NCI-H526 (cell line): ENCODE measurements around the gene TMEM120B.

Experiments
- DNase-seq, 2 experiments: peaks; one replicate each; lab custom pipeline; 2025; lab: John Stamatoyannopoulos, UW

TMEM120B gene

GRCh38 chr12:121792607-121793439 is 80.3 kb downstream of the TMEM120B start:
- DNase-seq = no peak

- peak in 1 of 2 experiments; percentile 63 for DNase-seq
Observed at GRCh38 chr12:121793440-121793837, 80.9 kb downstream of the TMEM120B start, which contains the start of gene RHOF. Gene RHOF (minus strand): TSS chr12:121793688. CDS start chr12:121793633, 55 bp downstream.

GRCh38 chr12:121793838-121794533 is 81.4 kb downstream of the TMEM120B start:
- peak; percentile 58 to 90 for DNase-seq

DNA sequence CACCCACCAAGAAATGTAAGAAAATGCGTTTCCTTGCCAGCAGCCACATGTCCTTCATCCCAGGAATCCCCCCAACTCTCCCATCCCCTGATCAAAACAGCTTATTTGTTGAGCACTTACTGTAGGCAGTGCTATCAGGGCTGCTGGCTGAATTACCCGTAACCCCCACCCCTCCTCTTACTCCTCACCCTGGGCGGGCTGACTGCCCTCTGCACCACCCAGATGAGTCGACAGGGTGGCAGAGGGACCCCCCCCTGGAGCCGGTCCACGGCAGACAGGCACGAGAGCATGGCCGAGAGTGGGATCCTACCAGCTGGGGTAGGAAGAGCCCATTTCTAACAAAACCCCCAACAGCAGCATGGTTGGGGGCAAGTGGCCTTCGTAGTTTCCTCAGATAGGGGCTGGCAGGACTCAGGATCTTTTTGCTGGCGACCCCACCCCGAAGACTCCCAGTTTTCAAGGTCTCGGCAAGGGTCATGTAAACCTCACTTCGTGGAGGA is 82.0 kb downstream of the TMEM120B start:
- DNase-seq = peak in 1 of 2 experiments; percentile 51

DNA sequence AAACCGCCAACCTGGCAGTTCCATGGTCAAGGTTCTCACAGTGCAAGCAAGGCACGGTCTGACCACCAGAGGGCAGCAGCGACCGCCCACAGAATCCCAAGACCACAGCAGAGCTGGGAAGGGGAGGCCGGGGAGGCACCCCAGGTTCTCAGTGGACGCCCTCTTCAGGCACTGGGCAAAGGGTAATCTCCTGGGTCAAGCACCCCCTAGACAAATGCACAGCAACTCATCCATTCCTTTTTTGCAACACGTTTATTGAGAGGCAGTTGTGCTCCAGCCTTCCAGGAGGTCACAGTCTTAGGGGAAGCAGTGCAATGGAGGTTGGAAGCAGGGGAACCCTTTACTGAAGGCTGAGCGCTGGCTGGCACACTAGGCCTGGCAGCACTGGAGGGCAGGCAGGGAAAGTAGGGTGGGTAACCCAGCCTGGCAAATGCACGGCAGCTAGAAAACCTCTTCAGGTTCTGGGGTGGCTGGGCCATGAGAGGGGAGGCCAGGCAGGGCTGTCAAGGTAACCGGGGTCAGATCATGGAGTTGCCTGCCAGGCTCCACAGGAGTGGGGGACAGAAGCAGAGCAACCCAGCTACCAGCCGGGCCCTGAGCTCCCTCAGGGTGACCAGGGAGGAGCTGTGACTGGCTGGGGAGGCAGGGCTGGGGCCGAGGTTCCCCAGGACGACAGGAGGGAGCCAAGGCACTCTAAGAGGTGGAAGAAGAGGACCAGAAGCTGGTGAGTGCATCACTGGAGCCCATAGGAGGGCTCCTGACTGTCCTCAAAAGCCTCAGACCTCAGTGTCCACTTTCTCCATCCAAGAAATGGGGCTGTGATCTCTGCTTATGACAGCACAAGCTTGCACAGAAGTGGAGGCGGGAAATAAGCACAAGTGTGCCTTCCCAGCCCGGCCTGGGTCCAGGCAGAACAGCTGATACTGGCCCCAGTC is 82.7 kb downstream of the TMEM120B start:
- DNase-seq = peak; percentile 68 to 86

GRCh38 chr12:121796855-121797751 is 84.6 kb downstream of the TMEM120B start:
- peak; percentile 61 to 86 for DNase-seq

DNA sequence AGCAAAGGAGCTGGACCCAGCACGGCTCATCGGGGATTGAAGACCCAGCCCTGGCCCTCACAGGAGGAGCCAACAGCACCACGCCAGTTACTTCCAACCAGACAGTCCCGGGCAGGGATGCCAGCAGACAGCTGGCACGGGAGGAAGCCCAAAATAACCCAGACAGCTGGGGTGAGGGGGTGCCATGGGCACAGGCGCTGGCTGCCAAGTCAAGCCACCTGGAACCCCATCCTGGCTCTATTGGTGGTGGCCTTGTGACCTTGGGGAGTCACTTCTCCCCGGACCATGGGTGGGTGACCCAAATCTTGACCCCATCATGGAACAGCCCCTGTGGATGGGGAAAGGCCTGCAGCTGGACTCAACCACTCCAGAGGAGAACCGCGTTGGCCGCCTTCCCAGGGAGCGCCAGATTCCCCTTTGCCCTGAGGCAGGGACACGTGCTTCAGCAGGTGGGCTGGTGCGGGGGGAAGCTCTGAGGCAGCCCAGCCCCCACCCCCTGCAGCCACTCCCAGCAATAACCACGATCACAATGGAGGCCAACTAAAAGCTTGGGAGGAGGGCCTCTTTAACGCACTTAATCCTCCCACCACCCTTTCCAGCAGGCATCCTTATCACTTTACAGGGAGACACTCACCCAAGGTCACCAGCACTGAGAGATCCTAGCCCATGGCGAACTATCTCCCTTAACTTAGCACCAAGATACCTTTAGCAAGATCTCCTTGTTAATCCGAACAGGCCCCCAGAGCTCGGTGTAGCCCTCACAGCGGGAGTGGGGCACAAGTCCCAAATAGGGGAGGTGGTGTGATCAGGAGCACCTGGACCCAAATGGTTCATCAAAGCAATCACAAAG is 85.6 kb downstream of the TMEM120B start:
- peak; percentile 56 to 84 for DNase-seq

- peak in 1 of 2 experiments; percentile 63 for DNase-seq
Observed at GRCh38 chr12:121798787-121799155, 86.2 kb downstream of the TMEM120B start.

DNA sequence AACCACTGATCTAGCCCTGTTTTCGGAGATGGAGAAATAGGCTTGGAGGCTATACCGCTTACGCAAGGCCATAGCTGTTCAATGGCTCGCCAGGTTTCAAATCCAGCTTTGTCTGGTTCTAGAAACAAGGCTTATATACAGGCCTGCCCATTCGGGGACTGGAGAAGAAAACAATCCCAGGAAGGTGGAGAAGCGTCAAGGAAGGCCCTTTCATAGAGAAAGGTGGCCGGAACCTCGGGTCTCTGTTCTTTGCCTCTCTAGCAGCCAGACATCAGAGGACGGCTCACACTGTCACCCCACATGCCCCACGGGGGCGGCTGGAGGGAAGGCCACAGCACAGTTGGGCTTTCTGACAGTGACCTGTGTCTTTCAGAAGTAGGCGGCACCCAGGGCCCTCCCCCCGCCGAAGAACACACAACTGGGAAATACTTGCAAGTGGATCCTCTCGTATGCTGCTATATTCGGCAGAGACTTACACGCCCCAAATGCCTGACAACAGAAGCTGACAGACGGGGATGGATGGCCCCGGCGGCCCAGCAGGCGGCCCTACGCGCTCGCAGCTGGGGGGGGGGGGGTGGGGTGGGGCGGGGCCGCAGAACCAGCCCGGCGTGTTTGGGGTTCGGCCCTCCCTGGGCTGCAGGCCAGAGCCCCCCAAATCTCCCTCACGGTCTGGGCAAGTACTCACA is 86.7 kb downstream of the TMEM120B start:
- peak; percentile 77 for DNase-seq

DNA sequence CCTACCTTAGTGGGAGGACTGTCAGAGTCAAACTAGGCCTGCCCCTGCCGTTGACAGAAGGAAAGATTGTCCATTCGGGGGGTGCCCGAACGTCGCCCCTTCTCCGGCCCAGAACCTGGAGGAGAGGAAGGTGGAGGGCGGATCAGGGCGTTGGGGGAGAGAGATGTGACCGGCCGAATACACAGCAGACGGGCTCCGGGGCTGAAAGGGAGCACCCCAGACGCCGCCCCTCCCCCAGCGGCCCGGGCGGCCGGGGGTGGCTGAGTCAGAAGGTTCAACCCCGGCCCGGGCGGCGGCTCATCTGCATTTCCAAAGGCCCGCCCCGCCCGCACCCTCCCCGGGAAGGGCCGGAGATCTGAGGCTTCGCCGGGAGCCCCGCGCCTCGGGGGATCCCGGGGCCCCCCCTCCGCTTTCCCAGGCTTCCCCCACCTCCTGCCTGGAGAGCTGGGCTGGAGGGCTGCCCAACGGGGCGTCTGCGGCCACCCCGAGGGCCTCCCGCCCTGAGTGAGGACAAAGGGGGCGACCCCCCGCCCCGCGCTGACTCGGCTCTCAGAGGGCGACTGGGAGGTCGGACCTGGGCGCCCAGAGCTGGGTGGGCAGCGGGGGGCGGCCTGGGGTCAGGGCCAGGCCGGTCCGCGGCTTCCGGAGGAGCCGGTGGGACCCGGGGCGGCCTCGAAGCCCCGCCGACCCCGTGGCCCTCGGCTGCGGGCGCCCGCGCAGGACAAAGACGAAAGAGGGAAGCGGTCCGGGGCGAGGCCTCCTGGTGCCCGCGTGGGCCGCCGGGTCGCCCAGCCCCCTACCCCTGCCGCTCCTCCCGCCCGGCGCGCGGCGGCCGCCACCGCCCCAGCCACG is 87.5 kb downstream of the TMEM120B start:
- DNase-seq = peak; percentile 72 to 83

DNA sequence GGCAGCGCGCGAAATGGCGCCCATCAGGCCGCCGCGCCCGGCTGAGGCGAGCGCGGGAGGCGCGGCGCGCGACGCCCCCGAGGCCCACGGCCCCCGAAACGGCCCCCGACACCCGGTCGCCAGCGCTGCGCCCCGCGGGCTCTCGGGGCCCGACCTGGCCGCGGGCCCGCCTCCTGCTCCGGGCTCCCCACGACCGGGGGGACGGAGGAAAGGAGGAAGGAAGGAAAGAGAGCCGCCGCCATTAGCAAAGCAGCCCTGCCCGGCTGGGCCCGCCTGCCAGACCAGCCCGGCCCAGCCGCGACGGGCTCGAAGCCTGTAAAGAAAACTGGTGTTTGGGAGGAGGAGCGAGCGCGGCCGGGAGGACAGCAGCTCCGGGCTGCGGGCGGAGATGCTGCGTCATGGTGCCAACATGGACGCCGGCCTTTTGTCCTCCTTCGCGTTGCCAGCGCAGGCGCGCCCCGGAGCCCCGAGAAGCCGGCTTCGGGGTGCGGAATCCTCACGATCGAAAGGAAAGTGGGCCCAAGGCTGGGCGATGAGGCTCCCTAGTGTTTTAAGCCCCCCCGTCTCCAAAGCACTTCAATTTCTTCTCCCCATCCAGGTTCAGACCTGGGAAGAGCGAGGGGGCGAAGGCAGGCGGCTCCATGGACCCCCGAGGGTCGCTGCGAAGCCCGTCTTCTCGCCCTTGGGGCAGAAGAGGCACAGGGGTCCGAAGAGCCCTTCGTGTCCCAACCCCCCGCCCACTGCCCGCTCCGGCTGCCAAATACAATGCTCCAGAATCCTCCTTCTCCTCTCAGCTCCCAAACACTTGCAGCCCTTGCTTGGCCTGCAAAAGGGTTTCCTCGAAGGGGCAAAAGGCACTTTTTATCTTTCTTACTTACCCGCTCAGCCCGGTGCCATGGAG is 88.4 kb downstream of the TMEM120B start:
- peak in 1 of 2 experiments; percentile 77 for DNase-seq

- peak in 1 of 2 experiments; percentile 63 for DNase-seq
Observed at GRCh38 chr12:121801595-121802484, 89.3 kb downstream of the TMEM120B start.

DNA sequence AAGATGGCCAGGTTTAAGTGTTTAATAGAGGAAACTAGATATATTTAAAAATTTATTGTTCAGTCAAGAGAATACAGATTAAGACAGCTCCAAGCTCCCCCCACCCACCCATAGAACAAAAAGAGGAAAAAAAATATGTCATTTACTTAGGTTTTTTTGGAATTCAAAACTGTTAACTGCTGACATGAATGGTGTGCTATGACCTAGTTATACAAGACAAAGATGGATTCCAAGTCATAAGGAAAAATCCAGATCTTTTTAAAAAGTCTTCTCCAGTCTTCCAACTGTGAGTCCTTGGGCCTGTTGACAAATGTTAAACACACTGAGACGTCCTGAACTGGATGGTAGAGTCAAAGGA is 89.9 kb downstream of the TMEM120B start:
- DNase-seq = no peak

- peak; percentile 89 to 95 for DNase-seq
Observed at GRCh38 chr12:121802843-121803698, 90.5 kb downstream of the TMEM120B start.

DNA sequence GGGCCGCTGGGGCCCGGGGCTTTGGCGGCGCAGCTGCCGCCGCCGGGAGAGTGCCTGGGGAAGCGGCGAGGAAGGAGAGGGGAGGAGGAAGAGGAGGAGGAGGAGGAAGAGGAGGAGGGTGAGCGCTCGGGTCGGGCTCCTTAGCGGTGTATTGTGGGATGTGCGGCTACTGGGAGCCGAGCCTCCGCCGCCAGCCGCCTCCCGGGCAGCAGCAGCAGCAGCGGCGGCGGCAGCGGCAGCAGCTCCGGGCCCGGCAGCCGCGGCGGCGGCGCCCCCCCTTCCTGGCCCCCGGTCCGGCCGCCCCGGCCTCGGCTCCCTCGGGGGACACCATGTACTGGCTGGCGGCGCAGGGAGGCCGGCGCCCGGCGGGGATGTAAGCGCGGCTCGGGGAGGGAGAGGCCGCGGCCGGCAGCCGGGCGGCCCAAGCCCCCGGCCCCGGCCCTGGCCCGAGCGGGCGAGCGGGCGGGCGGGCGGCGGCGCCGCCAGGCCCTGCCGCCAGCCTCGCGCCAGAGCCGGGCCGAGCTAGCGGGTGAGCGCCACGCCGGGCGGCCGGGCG is 91.4 kb downstream of the TMEM120B start, which contains the start of gene SETD1B:
TSS of gene SETD1B (plus strand) at position 149 of the 556 bp plus-strand sequence. CDS start 729 bp downstream, outside the sequence.
- peak; percentile 19 to 77 for DNase-seq
